H1 (cell line): ENCODE results near the gene COL25A1. TPM values are rescaled to one million over a fixed set of nuclear protein-coding genes. Genes with fewer than 3 reads are reported as not detected.

Experiments used
- CTCF ChIA-PET: fragments of 300-600 bp; sonication (Branson Sonifier 250); formaldehyde crosslinking; loops from one replicate; lab custom pipeline; 2021; ENCODE audit not compliant: partially characterized antibody; lab: Charles Lee
- POLR2A ChIA-PET: fragments of 300-600 bp; sonication (Branson Sonifier 250); formaldehyde crosslinking; loops from one replicate; lab custom pipeline; 2021; ENCODE audit warnings: inconsistent platforms; ENCODE audit not compliant: partially characterized antibody; lab: Charles Lee
- DNase-seq, 2 experiments: peaks; one replicate each; pipeline versions ENCODE4 v3.0.0 to v3.0.0-alpha.2; 2010 to 2022; ENCODE audit warnings: low spot score in 2 of 2, low read depth in 1 of 2, mixed read lengths in 1 of 2
- FAIRE-seq: peaks from 2 replicates; lab custom pipeline; 2011; peaks lifted over from hg19 to GRCh38; lab: Jason Lieb, UNC
- H2AFZ ChIP-seq: 2 replicates; pipeline ENCODE4 v1.8.1; 2012; ENCODE audit warnings: low read length, inconsistent platforms
- H2AK5ac ChIP-seq: 2 replicates; pipeline ENCODE4 v1.6.1; 2013; ENCODE audit warnings: low read depth, low read length
- H2BK120ac ChIP-seq: replicated peaks from 2 replicates; pipeline ENCODE3; 2013; ENCODE audit warnings: low read depth, low read length, inconsistent platforms
- H2BK12ac ChIP-seq: 2 replicates; pipeline ENCODE4 v1.6.1; 2013; ENCODE audit warnings: low read depth, low read length
- H2BK15ac ChIP-seq: 2 replicates; pipeline ENCODE4 v1.6.1; 2013; ENCODE audit warnings: low read length
- H2BK20ac ChIP-seq: 2 replicates; pipeline ENCODE4 v1.6.1; 2013; ENCODE audit warnings: low read length
- H2BK5ac ChIP-seq: 2 replicates; pipeline ENCODE4 v1.6.1; 2013; ENCODE audit warnings: low read depth, low read length
- H3K14ac ChIP-seq: 2 replicates; pipeline ENCODE4 v1.6.1; 2013; ENCODE audit warnings: inconsistent platforms; ENCODE audit not compliant: insufficient read length
- H3K18ac ChIP-seq: 2 replicates; pipeline ENCODE4 v1.6.1; 2013; ENCODE audit warnings: low read length; ENCODE audit errors: extremely low read depth
- H3K23ac ChIP-seq: 2 replicates; pipeline ENCODE4 v1.6.1; 2013; ENCODE audit warnings: inconsistent platforms; ENCODE audit not compliant: insufficient read length
- H3K23me2 ChIP-seq: 2 replicates; pipeline ENCODE4 v1.6.1; 2013; ENCODE audit warnings: low read depth, low read length
- H3K27ac ChIP-seq: 2 replicates; pipeline ENCODE4 v1.6.1; 2011; ENCODE audit warnings: low read depth, low read length, inconsistent platforms
- H3K27me3 ChIP-seq, 4 experiments: replicated peaks in 1 of 4; 1 replicate in 1 of 4; 2 replicates in 3 of 4; pipeline versions ENCODE4 v1.6.1 to v1.8.1; 2011 to 2013; ENCODE audit warnings: low read length in 3 of 4, mild to moderate bottlenecking in 3 of 4, inconsistent platforms in 2 of 4, mixed read lengths in 2 of 4, moderate library complexity in 1 of 4; ENCODE audit not compliant: control insufficient read depth in 3 of 4, insufficient read depth in 3 of 4; ENCODE audit errors: extremely low read depth in 1 of 4
- H3K36me3 ChIP-seq, 4 experiments: 2 replicates each; pipeline versions ENCODE4 v1.6.1 to v1.8.1; 2011 to 2013; ENCODE audit warnings: mild to moderate bottlenecking in 4 of 4, low read length in 3 of 4, moderate library complexity in 2 of 4, control low read depth in 1 of 4, inconsistent platforms in 1 of 4; ENCODE audit not compliant: insufficient read depth in 4 of 4, control insufficient read depth in 2 of 4
- H3K4ac ChIP-seq: replicated peaks from 2 replicates; pipeline ENCODE3; 2013; ENCODE audit warnings: low read length, low read depth, mixed read lengths, inconsistent platforms; ENCODE audit not compliant: insufficient read length
- H3K4me1 ChIP-seq, 4 experiments: replicated peaks in 1 of 4; 1 replicate in 1 of 4; 2 replicates in 3 of 4; pipeline versions ENCODE4 v1.6.1 to v1.8.1; 2011 to 2013; ENCODE audit warnings: low read length in 3 of 4, inconsistent platforms in 2 of 4, mixed read lengths in 1 of 4; ENCODE audit not compliant: insufficient read depth in 4 of 4, control insufficient read depth in 3 of 4
- H3K4me2 ChIP-seq, 2 experiments: 2 replicates each; pipeline versions ENCODE4 v1.6.1 to v1.8.1; 2011 to 2013; ENCODE audit warnings: low read depth in 2 of 2, low read length in 2 of 2, control low read depth in 1 of 2, inconsistent platforms in 1 of 2, mild to moderate bottlenecking in 1 of 2; ENCODE audit not compliant: insufficient read depth in 1 of 2
- H3K4me3 ChIP-seq, 4 experiments: fragments of 200-600, 300-600 bp in 1 of 4; sonication (generic), shearing (Covaris generic), sonication (Bioruptor Twin) in 1 of 4; 2 replicates each; pipeline versions ENCODE4 v1.5.1 to v1.8.1; 2011 to 2016; ENCODE audit warnings: low read length in 4 of 4, low read depth in 3 of 4, control low read depth in 2 of 4, inconsistent platforms in 2 of 4, mild to moderate bottlenecking in 2 of 4, mixed read lengths in 1 of 4, moderate library complexity in 1 of 4; ENCODE audit not compliant: insufficient read depth in 2 of 4; ENCODE audit errors: extremely low read depth in 1 of 4
- H3K56ac ChIP-seq: replicated peaks from 2 replicates; pipeline ENCODE3; 2013; ENCODE audit warnings: low read depth, mild to moderate bottlenecking, mixed read lengths, low read length, inconsistent platforms; ENCODE audit not compliant: insufficient read length
- H3K79me1 ChIP-seq: 2 replicates; pipeline ENCODE4 v1.6.1; 2013; ENCODE audit warnings: low read depth, low read length, control low read depth
- H3K79me2 ChIP-seq, 2 experiments: 2 replicates each; pipeline versions ENCODE4 v1.6.1 to v1.8.1; 2012 to 2013; ENCODE audit warnings: low read length in 2 of 2, mild to moderate bottlenecking in 2 of 2, inconsistent platforms in 1 of 2; ENCODE audit not compliant: insufficient read depth in 2 of 2, control insufficient read depth in 1 of 2
- H3K9ac ChIP-seq, 4 experiments: replicated peaks in 1 of 4; 1 replicate in 1 of 4; 2 replicates in 3 of 4; pipeline versions ENCODE4 v1.6.1 to v1.8.1; 2011 to 2013; ENCODE audit warnings: low read depth in 3 of 4, low read length in 3 of 4, control low read depth in 2 of 4, mild to moderate bottlenecking in 2 of 4, moderate library complexity in 2 of 4, inconsistent platforms in 1 of 4; ENCODE audit errors: extremely low read depth in 1 of 4
- H3K9me3 ChIP-seq, 2 experiments: 2 replicates each; pipeline versions ENCODE4 v1.6.1 to v1.8.1; 2012 to 2013; ENCODE audit warnings: mild to moderate bottlenecking in 2 of 2, moderate library complexity in 2 of 2, control low read depth in 1 of 2, inconsistent platforms in 1 of 2, low read depth in 1 of 2, low read length in 1 of 2, mixed read lengths in 1 of 2; ENCODE audit not compliant: insufficient read depth in 2 of 2
- H4K20me1 ChIP-seq, 2 experiments: replicated peaks in 1 of 2; 2 replicates each; pipeline versions ENCODE3 to v1.8.1; 2011 to 2013; ENCODE audit warnings: inconsistent platforms in 2 of 2, low read length in 2 of 2, mild to moderate bottlenecking in 1 of 2; ENCODE audit not compliant: insufficient read depth in 2 of 2, control insufficient read depth in 1 of 2
- H4K5ac ChIP-seq: 2 replicates; pipeline ENCODE4 v1.6.1; 2013; ENCODE audit warnings: low read length, low read depth, mixed read lengths, inconsistent platforms; ENCODE audit not compliant: insufficient read length
- H4K8ac ChIP-seq: 2 replicates; pipeline ENCODE4 v1.8.0; 2013; ENCODE audit warnings: mild to moderate bottlenecking, moderate library complexity, low read length, inconsistent platforms; ENCODE audit not compliant: insufficient read depth; ENCODE audit errors: extremely low read depth
- H4K91ac ChIP-seq: replicated peaks from 2 replicates; pipeline ENCODE3; 2013; ENCODE audit warnings: low read length, mixed read lengths, inconsistent platforms; ENCODE audit not compliant: insufficient read length
- BCL11A ChIP-seq, 2 experiments: IDR thresholded peaks; one replicate each; pipeline ENCODE4 v1.6.1; 2011; ENCODE audit warnings: low read depth in 2 of 2, low read length in 2 of 2, mild to moderate bottlenecking in 2 of 2
- CBX5 ChIP-seq: fragments of 300-800, 300-1000 bp; sonication (generic); IDR thresholded peaks from 2 replicates; pipeline ENCODE4 v1.7.1; 2016; ENCODE audit warnings: antibody characterized with exemption, low read length, low read depth
- POU5F1 ChIP-seq: IDR thresholded peaks from 2 replicates; pipeline ENCODE4 v1.6.1; 2011; ENCODE audit warnings: low read depth, mild to moderate bottlenecking, low read length, moderate library complexity
- RBBP5 ChIP-seq: IDR thresholded peaks from 2 replicates; pipeline ENCODE4 v1.7.1; 2012; ENCODE audit warnings: low read depth, mild to moderate bottlenecking, inconsistent platforms, low read length, moderate library complexity, borderline replicate concordance
- RFX5 ChIP-seq: IDR thresholded peaks from 2 replicates; pipeline ENCODE4 v1.6.1; 2011; ENCODE audit warnings: low read depth, low read length, improper control_type of control experiment, borderline replicate concordance
- SP4 ChIP-seq: IDR thresholded peaks from 2 replicates; pipeline ENCODE4 v1.6.1; 2012; ENCODE audit warnings: low read length, inconsistent platforms
- TAF1 ChIP-seq: IDR thresholded peaks from 2 replicates; pipeline ENCODE4 v1.6.1; 2011; ENCODE audit warnings: mild to moderate bottlenecking, low read depth, low read length
- WGBS, 2 experiments: shearing (Covaris generic) in 1 of 2; methylation state at CpG; one replicate each; pipeline versions ENCODE4 v1.1.6 to v1.1.7; 2013 to 2015; ENCODE audit warnings: low lambda C conversion rate in 2 of 2, mixed read lengths in 2 of 2, inconsistent platforms in 1 of 2, low coverage in 1 of 2, missing lambda C conversion rate in 1 of 2; ENCODE audit not compliant: insufficient replicate concordance in 2 of 2, insufficient coverage in 1 of 2, insufficient read length in 1 of 2; ENCODE audit errors: extremely low coverage in 1 of 2, missing lambda C conversion rate in 1 of 2; 5-methylcytosine and 5-hydroxymethylcytosine counted together
- polyA plus RNA-seq, 7 experiments: library from polyadenylated mRNA; depleted of rRNA in 3 of 7; stranded (reverse) in 5 of 7; unstranded in 2 of 7; fragments of >200 nt in 5 of 7; fragments of 200-250 nt in 2 of 7; gene quantifications; 1 replicate in 5 of 7; 2 replicates in 1 of 7; 4 replicates in 1 of 7; pipeline versions ENCODE4 v1.2.1 to v1.2.3, GENCODE V29; 2011 to 2013; ENCODE audit warnings: missing spikeins in 2 of 7, mixed read lengths in 2 of 7
- total RNA-seq: library from RNA; stranded (reverse); fragmentation: NEBNext Ultra II Directional; extraction: Animal tissue kit (Norgen Biotek cat#: 25700); gene quantifications from 2 replicates; pipeline ENCODE4 v1.2.1, GENCODE V29; 2021
- TF ChIP-seq, protein P1 (sequence below): IDR thresholded peaks from 2 replicates; pipeline ENCODE4 v1.6.1; 2011; ENCODE audit warnings: low read length, improper control_type of control experiment

COL25A1 gene
- total and polyA plus RNA-seq, 2 of the 8 experiments (the other 6 are each of a cell fraction or from before 2014, with no cell fraction given), result 1.1 to 8.3 TPM

DNA sequence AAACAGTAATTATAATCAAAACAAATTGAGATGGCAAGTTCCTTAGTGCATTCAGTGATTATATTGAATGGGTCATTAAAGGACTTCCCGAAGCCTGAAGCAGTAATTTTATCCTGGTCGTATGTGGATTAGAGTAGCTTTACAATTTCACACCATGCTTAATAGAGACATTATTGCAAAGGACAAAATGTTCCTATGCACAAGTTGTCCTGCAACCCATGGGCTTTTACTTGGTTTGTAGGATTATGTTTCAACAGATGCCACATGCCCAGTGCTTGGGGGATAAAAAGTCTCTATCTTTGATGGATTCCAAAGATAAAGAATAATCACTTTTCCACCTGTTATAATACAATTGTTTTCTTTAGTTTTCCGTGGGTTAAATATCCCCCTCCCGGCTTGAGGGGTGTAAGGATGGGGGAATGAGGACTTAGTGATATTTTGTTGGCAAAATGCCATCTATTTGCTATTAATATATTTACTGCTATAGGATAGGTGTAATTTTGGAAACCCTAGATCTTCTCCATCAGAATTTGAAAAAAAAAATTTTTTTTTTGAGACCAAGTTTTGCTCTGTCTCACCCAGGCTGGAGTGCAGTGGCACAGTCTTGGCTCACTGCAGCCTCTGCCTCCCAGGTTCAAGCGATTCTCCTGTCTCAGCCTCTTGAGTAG, 383.1 kb downstream of the COL25A1 start:
- Histone ChIP-seq H3K4ac (no peak overlapping the region), H3K14ac (no peak overlapping the region), H3K4me2 (no peak overlapping the region), H2AFZ (no peak overlapping the region), H3K79me2 (no peaks in the 10 kb centered on the region), H3K18ac (no peak overlapping the region), H2BK20ac (no peak overlapping the region), H2BK5ac (no peak overlapping the region), H3K9ac (no peak overlapping the region), H2BK120ac (no peak overlapping the region), H3K27ac (no peak overlapping the region), H3K56ac (no peak overlapping the region), H2AK5ac (no peak overlapping the region), H3K36me3 (no peaks in the 10 kb centered on the region), H3K4me1 (no peaks in the 10 kb centered on the region), H4K20me1 (no peaks in the 10 kb centered on the region), H4K5ac (no peak overlapping the region), H3K9me3 (no peaks in the 10 kb centered on the region), H3K79me1 (no peaks in the 10 kb centered on the region), H2BK12ac (no peak overlapping the region), H4K8ac (no peak overlapping the region), H2BK15ac (no peak overlapping the region), H3K27me3 (no peaks in the 10 kb centered on the region), H3K23ac (no peak overlapping the region), H4K91ac (no peak overlapping the region), H3K4me3 (no peak overlapping the region), H3K23me2 (no peaks in the 10 kb centered on the region)
- 89% methylated on average over 5 of the region's 5 CpGs; no CpG with 5 or more reads in 1 of the 2 experiments for WGBS, 2 experiments
- CTCF ChIA-PET, result no interaction called here
- FAIRE-seq (peak; percentile 52), DNase-seq (no peak)
- POLR2A ChIA-PET, result no interaction called here
- TF ChIP-seq BCL11A (IDR thresholded peaks at IDR 0.05; ENCODE audit: low read depth in 2 of 2, low read length in 2 of 2) (no peak), POU5F1 (no peak), SP4 (no peak), CBX5 (no peak), RFX5 (no peak), RBBP5 (no peak), TAF1 (no peak)
- TF ChIP-seq, protein P1, sequence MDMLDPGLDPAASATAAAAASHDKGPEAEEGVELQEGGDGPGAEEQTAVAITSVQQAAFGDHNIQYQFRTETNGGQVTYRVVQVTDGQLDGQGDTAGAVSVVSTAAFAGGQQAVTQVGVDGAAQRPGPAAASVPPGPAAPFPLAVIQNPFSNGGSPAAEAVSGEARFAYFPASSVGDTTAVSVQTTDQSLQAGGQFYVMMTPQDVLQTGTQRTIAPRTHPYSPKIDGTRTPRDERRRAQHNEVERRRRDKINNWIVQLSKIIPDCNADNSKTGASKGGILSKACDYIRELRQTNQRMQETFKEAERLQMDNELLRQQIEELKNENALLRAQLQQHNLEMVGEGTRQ, result no peak
